ENCODE data around the gene POU2AF3. TPM values are rescaled to one million over a fixed set of nuclear protein-coding genes. Genes with fewer than 3 reads are reported as not detected.
A peak's percentile ranks its signal among the peaks of the same experiment; 100 is the strongest.
"Not testable (repeated sequence)": the region's sequence is repeated elsewhere in the genome, so short reads cannot be mapped to it uniquely, and the experiment has no call there.

The POU2AF3 gene
- total RNA-seq (2014; rRNA removed; shearing (Covaris generic); ENCODE audit: low replicate concordance) = not detected in 2 replicates

- Histone ChIP-seq H3K36me3 (no peaks in the 10 kb centered on the region), H3K27me3 (no peaks in the 10 kb centered on the region), H3K4me3 (peak within 1 kb of the TSS; percentile 51), H3K9me3 (no peaks in the 10 kb centered on the region)
- no peak for DNase-seq
Observed at GRCh38 chr11:111298413-111299100, at the start of gene POU2AF3. POU2AF3 (plus strand) TSS chr11:111298546; CDS start chr11:111298582, 36 bp downstream.

GRCh38 chr11:111250936-111251335 lies 47.4 kb upstream of the POU2AF3 start:
- Histone ChIP-seq H3K27me3 (peaks cover 39% of the 10 kb centered on the region), H3K4me3 (no peak overlapping the region), H3K9me3 (no peaks in the 10 kb centered on the region), H3K36me3 (no peaks in the 10 kb centered on the region)
- no peak for DNase-seq

- no peaks in the 10 kb centered on the region for H3K9me3 ChIP-seq
- H3K36me3 ChIP-seq = no peaks in the 10 kb centered on the region
- peaks cover 34% of the 10 kb centered on the region for H3K27me3 ChIP-seq
- H3K4me3 ChIP-seq = no peak overlapping the region
- DNase-seq = no peak
Observed at GRCh38 chr11:111253131-111253530, 45.2 kb upstream of the POU2AF3 start.

- no peaks in the 10 kb centered on the region for H3K9me3 ChIP-seq
- no peak overlapping the region for H3K4me3 ChIP-seq
- no peak for DNase-seq
- peaks cover 29% of the 10 kb centered on the region for H3K27me3 ChIP-seq
- no peaks in the 10 kb centered on the region for H3K36me3 ChIP-seq
Observed at GRCh38 chr11:111253630-111254029, 44.7 kb upstream of the POU2AF3 start.

- Histone ChIP-seq H3K36me3 (no peaks in the 10 kb centered on the region), H3K9me3 (no peaks in the 10 kb centered on the region), H3K4me3 (no peak overlapping the region), H3K27me3 (peaks cover 32% of the 10 kb centered on the region)
- no peak for DNase-seq
Observed at GRCh38 chr11:111258046-111258445, 40.3 kb upstream of the POU2AF3 start.

GRCh38 chr11:111259896-111260295 lies 38.5 kb upstream of the POU2AF3 start:
- DNase-seq = no peak
- Histone ChIP-seq H3K4me3 (no peak overlapping the region), H3K27me3 (peaks cover 24% of the 10 kb centered on the region), H3K36me3 (no peaks in the 10 kb centered on the region), H3K9me3 (no peaks in the 10 kb centered on the region)

- no peak for DNase-seq
Observed at GRCh38 chr11:111260811-111261210, 37.5 kb upstream of the POU2AF3 start.

GRCh38 chr11:111264646-111265045 lies 33.7 kb upstream of the POU2AF3 start:
- H3K36me3 ChIP-seq = no peaks in the 10 kb centered on the region
- H3K9me3 ChIP-seq = no peaks in the 10 kb centered on the region
- no peak overlapping the region for H3K4me3 ChIP-seq
- H3K27me3 ChIP-seq = peaks cover 16% of the 10 kb centered on the region
- DNase-seq = no peak

More at GRCh38 chr11:111260811-111261210, 37.5 kb upstream of the POU2AF3 start:
- Histone ChIP-seq H3K36me3 (no peaks in the 10 kb centered on the region), H3K27me3 (peaks cover 17% of the 10 kb centered on the region), H3K9me3 (no peaks in the 10 kb centered on the region), H3K4me3 (no peak overlapping the region)

GRCh38 chr11:111265421-111265820 lies 32.9 kb upstream of the POU2AF3 start:
- peaks cover 15% of the 10 kb centered on the region for H3K27me3 ChIP-seq
- no peaks in the 10 kb centered on the region for H3K36me3 ChIP-seq
- no peaks in the 10 kb centered on the region for H3K9me3 ChIP-seq
- H3K4me3 ChIP-seq = no peak overlapping the region
- no peak for DNase-seq

GRCh38 chr11:111268303-111268702 lies 30.0 kb upstream of the POU2AF3 start:
- not testable (repeated sequence) for H3K4me3 ChIP-seq, H3K36me3 ChIP-seq, H3K9me3 ChIP-seq, DNase-seq, H3K27me3 ChIP-seq

GRCh38 chr11:111269146-111269868 lies 29.0 kb upstream of the POU2AF3 start:
- no peak for DNase-seq
- no peaks in the 10 kb centered on the region for H3K36me3 ChIP-seq
- no peak overlapping the region for H3K4me3 ChIP-seq
- H3K27me3 ChIP-seq = peaks cover 5% of the 10 kb centered on the region
- H3K9me3 ChIP-seq = no peaks in the 10 kb centered on the region

- Histone ChIP-seq H3K27me3 (peaks cover 9% of the 10 kb centered on the region), H3K36me3 (no peaks in the 10 kb centered on the region), H3K9me3 (no peaks in the 10 kb centered on the region), H3K4me3 (no peak overlapping the region)
- DNase-seq = no peak
Observed at GRCh38 chr11:111272420-111272819, 25.9 kb upstream of the POU2AF3 start.

GRCh38 chr11:111282562-111283075 lies 15.7 kb upstream of the POU2AF3 start:
- H3K9me3 ChIP-seq = no peaks in the 10 kb centered on the region
- no peaks in the 10 kb centered on the region for H3K36me3 ChIP-seq
- no peak overlapping the region for H3K4me3 ChIP-seq
- H3K27me3 ChIP-seq = peaks cover 4% of the 10 kb centered on the region; the same call in 1 of the 2 replicates
- no peak for DNase-seq

- Histone ChIP-seq H3K27me3 (peaks cover 4% of the 10 kb centered on the region; the same call in 1 of the 2 replicates), H3K36me3 (no peaks in the 10 kb centered on the region), H3K9me3 (no peaks in the 10 kb centered on the region), H3K4me3 (no peak overlapping the region)
- no peak for DNase-seq
Observed at GRCh38 chr11:111283945-111284481, 14.3 kb upstream of the POU2AF3 start.

- Histone ChIP-seq H3K9me3 (no peaks in the 10 kb centered on the region), H3K4me3 (no peak overlapping the region), H3K27me3 (peaks cover 4% of the 10 kb centered on the region; the same call in 1 of the 2 replicates), H3K36me3 (no peaks in the 10 kb centered on the region)
- no peak for DNase-seq
Observed at GRCh38 chr11:111285189-111286091, 12.9 kb upstream of the POU2AF3 start.

- H3K4me3 ChIP-seq = no peak overlapping the region
- H3K36me3 ChIP-seq = no peaks in the 10 kb centered on the region
- H3K27me3 ChIP-seq = no peaks in the 10 kb centered on the region
- DNase-seq = no peak
- no peaks in the 10 kb centered on the region for H3K9me3 ChIP-seq
Observed at GRCh38 chr11:111291764-111292163, 6.6 kb upstream of the POU2AF3 start.
